ENCODE results near the gene ZBTB48. TPM values are rescaled to one million over a fixed set of nuclear protein-coding genes. Genes with fewer than 3 reads are reported as not detected.

Gene ZBTB48
- total RNA-seq, 2 donors from 2014 or later = 41.3 to 51.0 TPM

- no peaks in the 10 kb centered on the region for H3K27me3 ChIP-seq (replicated peaks; ENCODE audit: insufficient read depth)
- H3K9me3 ChIP-seq = no peaks in the 10 kb centered on the region
- WGBS = 57% methylated on average over 1 of the region's 1 CpG
- no peak for DNase-seq (ENCODE audit: low spot score)
- H3K4me3 ChIP-seq = no peak overlapping the region
- peak overlapping the region in 1 of 2 donors; percentile 90 for H3K27ac ChIP-seq
- intact Hi-C loops (cut with DNase I) = no loop called here
- H3K36me3 ChIP-seq = no peaks in the 10 kb centered on the region
- no peak for TF ChIP-seq CTCF (IDR thresholded peaks at IDR 0.05)
- TF ChIP-seq POLR2AphosphoS5 (IDR thresholded peaks at IDR 0.05) = no peak
- no peak for TF ChIP-seq POLR2A (IDR thresholded peaks at IDR 0.05)
- peaks cover 18% of the 10 kb centered on the region for H3K4me1 ChIP-seq (replicated peaks)
Observed at GRCh38 chr1:6582370-6582769, 2.6 kb downstream of the ZBTB48 start.

DNA sequence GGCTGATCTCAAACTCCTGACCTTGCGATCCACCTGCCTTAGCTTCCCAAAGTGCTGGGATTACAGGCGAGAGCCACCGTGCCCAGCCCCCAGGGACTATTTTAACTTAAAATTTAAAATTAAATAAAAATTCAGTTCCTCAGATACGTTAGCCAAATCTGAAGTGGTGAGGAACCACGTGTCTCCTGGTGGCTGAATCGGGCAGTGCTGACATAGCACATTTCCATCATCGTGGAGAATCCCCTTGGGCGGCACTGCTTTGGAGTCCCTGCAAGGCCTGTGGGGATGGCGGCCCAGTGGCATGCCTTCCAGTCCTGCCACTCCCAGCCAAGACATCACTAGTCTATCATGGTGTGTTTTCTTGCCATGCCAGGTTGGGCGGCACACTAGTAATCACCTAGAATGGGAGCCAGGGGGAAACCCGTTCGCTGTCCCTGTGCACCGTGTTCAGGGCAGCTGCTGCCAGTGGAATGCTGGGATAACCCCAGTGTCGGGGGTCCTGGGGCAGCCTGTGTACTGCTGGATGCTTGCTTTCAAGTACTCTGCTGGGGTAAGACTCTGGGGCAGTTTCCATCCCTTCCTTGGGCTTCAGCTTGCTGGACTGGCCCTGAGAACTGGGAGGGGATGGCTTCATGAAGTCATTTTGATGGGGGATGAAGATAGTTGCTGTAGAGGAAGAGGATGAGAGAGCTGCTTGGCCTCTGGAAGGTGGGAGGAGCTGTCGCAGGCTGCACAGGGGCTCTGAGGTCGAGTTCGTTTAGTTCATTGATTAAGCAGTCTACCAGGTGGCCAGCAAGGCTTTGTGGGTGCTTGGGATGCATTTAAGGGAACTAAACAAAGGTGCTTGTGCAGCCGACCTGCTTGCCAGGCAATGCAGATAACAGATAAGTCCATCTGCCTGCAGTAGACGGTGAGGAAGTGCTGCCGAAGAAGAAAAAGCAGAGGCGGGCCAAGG lies 4.6 kb downstream of the ZBTB48 start:
- DNase-seq (ENCODE audit: low spot score) = no peak
- WGBS = 81% methylated on average over 21 of the region's 21 CpGs
- no peak for TF ChIP-seq CTCF (IDR thresholded peaks at IDR 0.05)
- TF ChIP-seq POLR2A (IDR thresholded peaks at IDR 0.05) = no peak
- no peak for TF ChIP-seq POLR2AphosphoS5 (IDR thresholded peaks at IDR 0.05)
- H3K27me3 ChIP-seq (replicated peaks; ENCODE audit: insufficient read depth) = no peaks in the 10 kb centered on the region
- peaks cover 25% of the 10 kb centered on the region for H3K4me1 ChIP-seq (replicated peaks)
- intact Hi-C loops (cut with DNase I) = loop anchor here (5.0 kb wide), 1 partner anchor 43 kb away; no protein-coding TSS in a partner anchor
- H3K4me3 ChIP-seq = no peak overlapping the region
- no peak overlapping the region for H3K27ac ChIP-seq
- no peaks in the 10 kb centered on the region for H3K9me3 ChIP-seq
- peaks cover 0 to 5% of the 10 kb centered on the region in 2 donors for H3K36me3 ChIP-seq

GRCh38 chr1:6585081-6585722 lies 5.4 kb downstream of the ZBTB48 start:
- peaks cover 4 to 5% of the 10 kb centered on the region in 2 donors for H3K36me3 ChIP-seq
- intact Hi-C loops (cut with DNase I) = loop anchor here (5.0 kb wide), 1 partner anchor 42 kb away; no protein-coding TSS in a partner anchor
- 80% methylated on average over 12 of the region's 12 CpGs for WGBS
- H3K9me3 ChIP-seq = no peaks in the 10 kb centered on the region
- no peaks in the 10 kb centered on the region for H3K27me3 ChIP-seq (replicated peaks; ENCODE audit: insufficient read depth)
- peaks cover 24% of the 10 kb centered on the region for H3K4me1 ChIP-seq (replicated peaks)
- TF ChIP-seq POLR2A (IDR thresholded peaks at IDR 0.05) (no peak), POLR2AphosphoS5 (IDR thresholded peaks at IDR 0.05) (no peak), CTCF (IDR thresholded peaks at IDR 0.05) (no peak)
- no peak overlapping the region for H3K4me3 ChIP-seq
- DNase-seq (ENCODE audit: low spot score) = no peak
- H3K27ac ChIP-seq = no peak overlapping the region

DNA sequence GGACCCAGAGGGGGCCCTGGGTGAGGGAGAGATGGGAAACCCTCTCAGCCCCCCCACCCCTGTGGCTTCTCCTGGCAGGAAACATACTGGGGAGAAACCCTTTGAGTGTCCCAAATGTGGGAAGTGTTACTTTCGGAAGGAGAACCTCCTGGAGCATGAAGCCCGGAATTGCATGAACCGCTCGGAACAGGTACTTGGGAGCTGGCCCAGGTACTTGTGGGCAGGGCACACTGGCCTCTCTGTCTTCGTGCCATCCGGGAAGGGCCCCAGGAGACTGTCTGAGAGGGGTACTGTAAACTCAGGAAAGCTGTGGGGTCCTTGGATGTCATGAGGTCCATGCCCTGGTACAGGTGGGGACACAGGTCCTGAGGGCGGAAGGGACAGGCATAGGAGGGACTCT lies 6.0 kb downstream of the ZBTB48 start:
- TF ChIP-seq POLR2AphosphoS5 (IDR thresholded peaks at IDR 0.05) (no peak), CTCF (IDR thresholded peaks at IDR 0.05) (no peak), POLR2A (IDR thresholded peaks at IDR 0.05) (no peak)
- H3K9me3 ChIP-seq = no peaks in the 10 kb centered on the region
- H3K36me3 ChIP-seq = peaks cover 4 to 5% of the 10 kb centered on the region in 2 donors
- no peak overlapping the region for H3K4me3 ChIP-seq
- WGBS = 76% methylated on average over 7 of the region's 7 CpGs
- no peaks in the 10 kb centered on the region for H3K27me3 ChIP-seq (replicated peaks; ENCODE audit: insufficient read depth)
- DNase-seq (ENCODE audit: low spot score) = no peak
- H3K27ac ChIP-seq = no peak overlapping the region
- intact Hi-C loops (cut with DNase I) = loop anchor here (5.0 kb wide), 1 partner anchor 41 kb away; no protein-coding TSS in a partner anchor
- peaks cover 21% of the 10 kb centered on the region for H3K4me1 ChIP-seq (replicated peaks)

All from prostate gland (tissue), 2 donors.